ENCODE data around the gene RUFY4.

Gene RUFY4

GRCh38 chr2:218123986-218124385 lies 54.9 kb downstream of the RUFY4 start:
- H3K4me3 ChIP-seq (replicated peaks; ENCODE audit: low read depth, low read length), result no peak overlapping the region
- no peak for DNase-seq (ENCODE audit: low read depth)
- no peak for TF ChIP-seq CTCF (IDR thresholded peaks at IDR 0.05; ENCODE audit: low read length, missing control alignments)

- no peak overlapping the region for H3K4me3 ChIP-seq (replicated peaks; ENCODE audit: low read depth, low read length)
- no peak for DNase-seq (ENCODE audit: low read depth)
- no peak for TF ChIP-seq CTCF (IDR thresholded peaks at IDR 0.05; ENCODE audit: low read length, missing control alignments)
These were observed 56.0 kb downstream of the RUFY4 start for GRCh38 chr2:218125095-218125494.

GRCh38 chr2:218125626-218126080 lies 56.6 kb downstream of the RUFY4 start, which contains the start of gene CXCR2:
Gene CXCR2, plus strand, starts transcription at chr2:218126028. Its CDS starts 8,774 bp downstream, at chr2:218134802.
- TF ChIP-seq CTCF (IDR thresholded peaks at IDR 0.05; ENCODE audit: low read length, missing control alignments), result no peak
- DNase-seq (ENCODE audit: low read depth), result no peak
- no peak within 1 kb of the TSS for H3K4me3 ChIP-seq (replicated peaks; ENCODE audit: low read depth, low read length)

- DNase-seq (ENCODE audit: low read depth), result no peak
- no peak for TF ChIP-seq CTCF (IDR thresholded peaks at IDR 0.05; ENCODE audit: low read length, missing control alignments)
- no peak overlapping the region for H3K4me3 ChIP-seq (replicated peaks; ENCODE audit: low read depth, low read length)
These were observed 58.9 kb downstream of the RUFY4 start for GRCh38 chr2:218127929-218128455.

- no peak for TF ChIP-seq CTCF (IDR thresholded peaks at IDR 0.05; ENCODE audit: low read length, missing control alignments)
- DNase-seq (ENCODE audit: low read depth), result no peak
- no peak overlapping the region for H3K4me3 ChIP-seq (replicated peaks; ENCODE audit: low read depth, low read length)
These were observed 59.9 kb downstream of the RUFY4 start for GRCh38 chr2:218128781-218129457.

- DNase-seq (ENCODE audit: low read depth), result no peak
- TF ChIP-seq CTCF (IDR thresholded peaks at IDR 0.05; ENCODE audit: low read length, missing control alignments), result no peak
- no peak overlapping the region for H3K4me3 ChIP-seq (replicated peaks; ENCODE audit: low read depth, low read length)
These were observed 60.5 kb downstream of the RUFY4 start for GRCh38 chr2:218129458-218130135.

All from fibroblast of pulmonary artery (primary cell).